GM10266 (cell line): ENCODE measurements around the gene ADAM23.

ENCODE experiments used
- DNase-seq: peaks from one replicate; pipeline ENCODE4 v3.0.0; 2012; ENCODE audit errors: extremely low spot score
- TF ChIP-seq, protein P1 (sequence below): IDR thresholded peaks from 2 replicates; pipeline ENCODE4 v1.5.1; 2012; ENCODE audit warnings: mild to moderate bottlenecking, low read depth; ENCODE audit not compliant: control insufficient read depth, insufficient read depth; ENCODE audit errors: missing control alignments

ADAM23 gene

DNA sequence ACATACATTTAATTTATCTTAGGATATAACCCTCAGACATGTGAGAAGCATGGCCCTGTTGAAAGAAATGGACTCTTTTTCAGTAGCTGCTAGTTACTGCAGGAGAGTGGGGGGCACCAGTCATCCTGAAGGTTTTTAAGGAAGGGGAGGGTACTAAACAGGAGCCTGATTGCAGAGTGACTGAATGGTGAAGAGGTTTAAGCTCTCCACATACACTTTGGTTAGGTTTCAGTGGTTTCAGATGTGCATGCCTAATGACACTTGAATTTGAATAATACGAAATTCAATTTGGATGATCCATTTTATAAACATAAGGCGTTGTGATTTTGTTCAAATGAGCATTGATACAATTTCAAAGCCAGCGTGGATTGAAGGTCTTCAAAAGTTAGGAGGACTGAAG is 188.0 kb downstream of the ADAM23 start:
- no peak for DNase-seq
- TF ChIP-seq, protein P1, sequence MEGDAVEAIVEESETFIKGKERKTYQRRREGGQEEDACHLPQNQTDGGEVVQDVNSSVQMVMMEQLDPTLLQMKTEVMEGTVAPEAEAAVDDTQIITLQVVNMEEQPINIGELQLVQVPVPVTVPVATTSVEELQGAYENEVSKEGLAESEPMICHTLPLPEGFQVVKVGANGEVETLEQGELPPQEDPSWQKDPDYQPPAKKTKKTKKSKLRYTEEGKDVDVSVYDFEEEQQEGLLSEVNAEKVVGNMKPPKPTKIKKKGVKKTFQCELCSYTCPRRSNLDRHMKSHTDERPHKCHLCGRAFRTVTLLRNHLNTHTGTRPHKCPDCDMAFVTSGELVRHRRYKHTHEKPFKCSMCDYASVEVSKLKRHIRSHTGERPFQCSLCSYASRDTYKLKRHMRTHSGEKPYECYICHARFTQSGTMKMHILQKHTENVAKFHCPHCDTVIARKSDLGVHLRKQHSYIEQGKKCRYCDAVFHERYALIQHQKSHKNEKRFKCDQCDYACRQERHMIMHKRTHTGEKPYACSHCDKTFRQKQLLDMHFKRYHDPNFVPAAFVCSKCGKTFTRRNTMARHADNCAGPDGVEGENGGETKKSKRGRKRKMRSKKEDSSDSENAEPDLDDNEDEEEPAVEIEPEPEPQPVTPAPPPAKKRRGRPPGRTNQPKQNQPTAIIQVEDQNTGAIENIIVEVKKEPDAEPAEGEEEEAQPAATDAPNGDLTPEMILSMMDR: no peak

DNA sequence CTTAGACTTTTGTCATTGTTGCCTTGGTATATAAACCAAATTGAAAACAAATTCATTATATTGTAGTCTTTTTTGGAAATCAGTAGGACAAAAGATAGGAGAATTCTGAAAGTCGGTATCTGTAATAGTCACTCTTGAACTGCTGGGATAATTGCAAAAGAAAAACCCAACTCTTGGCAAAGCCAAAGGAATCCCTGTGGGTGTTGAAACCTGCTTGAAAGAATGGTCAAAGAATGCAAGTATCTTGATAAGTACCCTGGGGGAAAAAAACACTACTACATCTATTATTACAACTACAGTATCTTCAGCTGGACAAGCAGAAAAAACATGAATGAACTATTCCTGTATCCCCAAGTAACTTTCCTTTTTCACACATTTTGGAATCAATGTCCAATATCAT is 191.7 kb downstream of the ADAM23 start:
- DNase-seq: no peak
- TF ChIP-seq, protein P1: no peak

DNA sequence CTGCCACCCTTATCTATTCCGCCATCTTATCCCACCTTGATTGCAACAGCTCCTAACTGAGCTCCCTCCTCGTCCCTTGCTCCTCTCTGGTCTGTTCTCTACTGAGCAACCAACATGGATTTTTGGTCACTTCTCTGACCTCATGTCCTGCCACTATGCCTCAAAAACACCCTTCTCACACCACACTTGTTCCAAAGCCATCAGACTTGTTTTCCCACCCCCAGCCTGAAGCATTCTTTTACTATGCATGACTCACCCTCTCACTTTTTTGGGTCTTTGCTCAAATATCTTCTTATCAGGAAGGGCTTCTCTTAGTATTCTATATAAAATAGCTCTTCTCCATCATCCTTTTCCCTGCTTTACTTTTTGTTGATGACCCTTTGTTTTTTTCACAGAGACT is 196.3 kb downstream of the ADAM23 start:
- no peak for DNase-seq
- TF ChIP-seq, protein P1: no peak

DNA sequence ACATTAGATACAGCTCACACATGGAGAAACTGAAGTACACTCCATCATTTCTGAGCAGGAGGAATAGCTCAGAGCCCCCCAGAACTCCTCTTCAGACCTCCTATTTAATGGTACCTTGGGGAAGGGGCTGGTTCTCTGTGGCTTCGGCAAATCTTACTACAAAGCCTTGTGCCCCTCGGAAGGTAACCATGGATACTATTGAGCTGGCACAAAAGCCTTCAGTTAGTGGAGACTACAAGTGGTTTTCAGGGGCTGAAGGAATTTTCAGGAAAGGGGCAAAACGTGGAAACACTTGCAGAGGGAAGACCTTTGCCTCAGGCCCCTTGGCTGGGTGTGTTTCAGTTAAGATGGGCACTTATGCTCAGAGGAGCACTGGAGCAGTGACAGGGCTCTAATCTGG is 197.9 kb downstream of the ADAM23 start:
- no peak for DNase-seq
- TF ChIP-seq, protein P1: no peak

DNA sequence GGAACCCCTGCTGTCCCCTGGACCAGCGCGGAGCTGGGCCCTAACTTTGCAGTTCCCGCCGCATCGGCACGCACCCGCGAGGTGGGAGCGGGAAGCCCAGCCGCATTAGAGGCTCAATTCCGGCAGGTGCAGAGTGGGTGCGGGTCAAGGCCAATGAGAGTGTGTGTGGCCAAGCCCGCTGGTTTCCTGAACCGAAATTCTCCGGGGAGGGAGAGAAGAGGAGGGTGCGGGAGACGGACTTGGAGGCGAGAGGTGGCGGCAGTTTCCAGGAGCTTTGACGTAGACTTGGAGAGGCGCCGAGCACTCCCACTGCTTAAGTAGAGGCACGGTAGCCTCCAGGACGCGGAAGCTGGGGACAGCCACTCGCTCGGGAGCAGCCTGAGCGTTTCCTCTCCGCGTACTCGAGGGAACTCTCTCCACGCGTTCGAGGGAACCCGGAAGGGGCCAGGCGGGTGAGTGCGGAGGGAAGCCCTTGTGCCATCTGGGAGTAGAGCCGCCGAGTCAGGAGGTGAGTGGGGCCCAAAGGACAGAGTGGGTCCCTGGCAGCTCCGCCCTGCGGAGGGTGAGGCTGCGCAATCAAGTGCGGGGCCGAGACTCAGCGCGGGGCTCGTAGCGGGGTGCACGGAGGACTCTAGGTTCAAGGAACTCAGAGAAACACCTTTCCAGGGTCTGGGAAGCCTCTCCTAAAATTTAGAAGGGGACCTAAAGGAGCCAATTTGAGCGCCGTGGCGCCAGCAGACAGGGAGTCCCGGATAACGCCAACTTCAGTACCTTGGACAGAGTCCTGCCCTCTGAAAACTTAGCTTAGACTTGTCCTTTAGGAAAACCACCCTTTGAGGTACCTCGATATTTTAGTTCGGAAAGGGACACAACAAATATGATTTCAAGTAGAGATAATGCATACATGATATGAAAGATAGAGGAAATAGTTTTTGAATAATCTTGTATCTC is 199.0 kb downstream of the ADAM23 start, which contains the start of gene FAM237A:
Gene FAM237A (plus strand): TSS at position 413 of the 951 bp plus-strand sequence. CDS start 1,750 bp downstream, outside the sequence.
- TF ChIP-seq, protein P1: no peak
- peak; percentile 31 for DNase-seq

DNA sequence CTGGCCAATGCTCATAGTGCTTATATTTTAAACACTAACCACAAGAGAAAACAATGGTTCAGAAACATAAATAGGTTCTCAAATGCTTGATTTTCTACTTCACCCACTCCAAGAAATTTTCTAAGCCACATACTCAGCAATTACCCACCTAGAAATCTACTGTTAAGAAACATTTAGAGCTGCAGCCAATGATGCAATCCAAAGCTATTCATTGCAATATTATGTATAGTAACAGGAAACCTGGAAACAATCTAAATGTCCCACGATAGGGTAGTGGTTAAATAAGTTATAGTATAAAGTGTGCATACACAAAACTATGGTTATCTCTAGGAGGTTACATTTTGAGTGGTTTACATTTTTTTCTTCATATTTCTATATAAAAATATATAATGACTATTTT is 204.7 kb downstream of the ADAM23 start:
- TF ChIP-seq, protein P1: no peak
- DNase-seq: no peak

DNA sequence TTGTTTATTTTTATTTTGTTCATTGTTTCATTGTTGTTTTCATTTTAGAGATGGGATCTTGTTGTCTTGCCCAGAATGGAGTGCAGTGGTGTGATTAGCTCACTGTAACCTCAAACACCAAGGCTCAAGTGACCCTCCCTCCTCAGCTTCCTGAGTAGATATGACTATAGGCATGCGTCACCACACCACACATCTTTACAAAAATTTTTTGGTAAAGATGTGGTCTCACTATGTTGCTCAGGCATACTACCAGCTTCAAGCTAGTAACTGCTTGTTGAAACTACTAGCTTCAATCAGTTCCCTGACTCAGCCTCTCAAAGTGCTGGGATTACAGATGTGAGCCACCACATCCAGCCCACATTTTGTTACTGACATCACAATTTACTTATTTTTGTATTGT is 213.8 kb downstream of the ADAM23 start:
- TF ChIP-seq, protein P1: no peak
- no peak for DNase-seq
